ENCODE results near the gene TNFRSF17.

DNA sequence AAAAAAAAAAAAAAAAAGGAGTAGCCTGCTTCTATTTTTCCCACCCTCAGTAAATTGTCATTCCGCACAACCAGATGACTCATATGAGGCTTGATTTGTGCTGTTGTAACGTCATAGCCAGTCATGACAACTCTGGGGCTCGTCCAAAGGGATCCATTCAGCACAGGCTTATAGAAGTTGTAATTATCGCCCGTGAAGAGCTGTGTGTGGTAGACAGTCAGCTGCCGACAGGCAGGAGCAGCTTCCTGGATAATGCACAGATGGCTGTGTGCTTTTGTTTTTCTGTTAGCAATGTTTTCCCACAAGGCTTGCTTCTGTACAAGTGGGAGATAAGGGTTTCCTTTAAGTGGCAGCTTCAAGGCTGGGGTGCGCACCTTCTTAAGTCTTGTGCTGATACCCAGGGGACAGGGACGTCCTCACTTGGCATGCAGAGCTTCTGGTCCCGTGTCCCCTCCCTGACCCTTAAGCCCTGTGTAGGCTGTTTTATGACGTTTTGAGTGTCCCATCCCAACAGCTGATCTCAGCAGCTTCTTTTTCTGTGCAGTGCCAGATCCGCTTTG, 37.5 kb downstream of the TNFRSF17 start:
- no peak for TF ChIP-seq CTCF (IDR thresholded peaks at IDR 0.05)
- TF ChIP-seq POLR2A (IDR thresholded peaks at IDR 0.05) = no peak

Measured in esophagus squamous epithelium (tissue), 4 donors.